LHCN-M2 (cell line): Measurements from ENCODE around the gene CYP26A1. TPM values are rescaled to one million over a fixed set of nuclear protein-coding genes. Genes with fewer than 3 reads are reported as not detected.
A peak's percentile ranks its signal among the peaks of the same experiment; 100 is the strongest.
"Not testable (repeated sequence)": the region's sequence is repeated elsewhere in the genome, so short reads cannot be mapped to it uniquely, and the experiment has no call there.

ENCODE experiments used
- DNase-seq: peaks from one replicate; pipeline ENCODE4 v3.0.0-alpha.2; 2012; ENCODE audit warnings: low read depth
- total RNA-seq: library from RNA; depleted of rRNA; stranded (reverse); fragments of >200 nt; gene quantifications from 2 replicates; pipeline ENCODE4 v1.2.3, GENCODE V29; 2014

The CYP26A1 gene
- total RNA-seq, 1 experiment from 2014 or later: 0.11 TPM

DNA sequence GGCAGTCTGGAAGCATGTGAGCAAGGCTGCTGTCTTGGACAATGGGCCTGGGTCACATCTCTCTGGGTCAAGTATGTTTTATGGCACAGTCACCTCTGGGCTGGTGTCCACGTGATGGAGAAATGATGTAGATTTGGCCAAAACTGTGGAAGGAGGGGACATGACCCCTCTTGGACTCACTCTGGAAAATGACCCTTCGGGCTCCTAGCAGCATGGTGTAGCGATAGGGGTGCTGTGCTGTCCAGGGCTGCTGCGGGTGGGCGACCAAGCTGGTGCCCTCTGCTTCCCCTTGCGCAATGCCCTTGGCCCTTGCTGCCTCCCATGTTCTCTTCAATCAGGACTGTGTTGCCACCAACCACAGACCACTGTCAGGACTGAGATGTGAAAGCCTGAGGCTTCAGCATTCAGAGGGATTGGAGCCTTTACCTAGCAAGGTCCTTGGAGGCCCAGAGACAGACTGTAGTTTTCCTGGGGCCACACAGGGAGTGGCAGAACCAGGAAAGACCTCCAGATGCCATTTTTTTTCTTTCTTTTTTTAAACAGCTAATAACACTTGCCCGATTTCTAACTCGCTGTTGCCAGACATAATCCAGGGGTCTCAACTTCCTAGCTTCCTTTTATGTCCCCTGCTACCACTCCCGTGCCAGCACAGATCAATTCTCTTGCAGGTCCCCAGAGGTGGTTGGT, 6.1 kb downstream of the CYP26A1 start:
- no peak for DNase-seq

DNA sequence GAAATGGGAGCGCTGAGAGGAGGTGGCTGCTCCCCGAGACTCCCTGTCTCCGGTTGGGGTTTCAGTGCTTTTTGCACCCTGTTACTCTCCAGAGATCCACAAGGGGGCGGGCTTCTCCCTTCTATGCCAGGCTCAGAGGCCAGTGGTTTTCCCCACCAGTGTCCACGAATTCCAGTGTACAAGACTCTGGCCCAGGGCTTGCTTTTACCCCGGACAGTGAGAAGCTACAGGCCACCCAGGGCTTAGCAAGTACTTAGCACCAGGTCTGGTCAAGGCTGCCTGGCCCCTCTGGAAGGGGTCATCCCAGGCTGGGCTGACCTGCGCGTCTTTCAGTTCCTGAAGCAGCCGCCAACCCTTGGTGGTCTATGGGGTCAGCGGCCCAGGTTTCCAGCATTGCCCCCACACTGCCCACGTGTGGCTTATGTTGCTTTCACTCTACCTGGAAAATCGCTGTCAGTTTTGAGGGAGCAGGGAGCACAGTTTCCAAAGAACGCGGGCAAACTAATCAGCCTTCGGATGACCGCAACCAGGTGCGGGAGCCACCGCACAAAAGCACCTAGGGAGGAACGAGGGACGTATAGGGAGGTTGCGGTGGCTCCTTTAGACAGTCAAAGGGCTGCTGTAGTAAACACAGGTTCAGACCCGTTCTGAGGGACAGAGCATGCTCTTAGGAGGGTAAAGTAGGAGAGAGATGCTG, 6.8 kb downstream of the CYP26A1 start:
- DNase-seq: peak; percentile 53

DNA sequence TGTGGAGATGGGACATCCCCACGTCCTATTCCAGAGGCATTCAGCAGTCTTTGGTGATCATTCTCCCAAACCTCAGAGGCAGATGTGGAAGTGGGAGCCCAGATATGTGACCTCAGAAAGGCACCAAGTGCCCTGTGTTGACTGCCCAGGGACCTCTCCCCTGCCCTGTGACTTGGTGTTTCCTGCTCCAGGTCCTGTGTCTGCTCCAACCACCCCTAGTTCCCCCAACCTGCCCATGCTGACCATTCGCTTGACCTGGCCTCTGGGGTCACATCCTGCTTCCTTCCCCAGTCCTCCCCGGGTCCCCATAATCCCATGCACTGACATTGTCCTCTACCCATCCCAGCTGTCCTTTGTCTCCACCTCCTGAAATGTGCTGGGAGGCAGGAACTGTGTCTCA, 7.6 kb downstream of the CYP26A1 start:
- DNase-seq: no peak

DNA sequence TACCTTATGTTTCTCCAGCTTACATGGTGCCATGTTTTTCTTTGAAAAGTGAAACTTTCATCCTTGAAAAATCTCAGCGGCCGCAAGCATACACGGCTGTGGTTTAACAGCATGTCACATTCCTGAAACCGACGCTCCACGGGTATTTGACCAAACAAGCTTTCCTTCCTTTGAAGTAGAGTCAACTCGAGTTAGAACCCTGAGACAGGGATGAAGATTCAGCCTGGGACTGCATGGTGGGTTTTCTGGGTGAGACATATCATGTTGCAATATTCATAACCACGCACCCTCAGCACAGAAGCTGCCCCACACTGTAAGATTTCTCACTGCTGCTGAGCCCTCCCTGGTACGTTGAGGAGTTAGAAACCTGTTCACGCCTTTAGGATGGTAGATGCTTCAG, 8.1 kb downstream of the CYP26A1 start:
- DNase-seq: peak; percentile 32

DNA sequence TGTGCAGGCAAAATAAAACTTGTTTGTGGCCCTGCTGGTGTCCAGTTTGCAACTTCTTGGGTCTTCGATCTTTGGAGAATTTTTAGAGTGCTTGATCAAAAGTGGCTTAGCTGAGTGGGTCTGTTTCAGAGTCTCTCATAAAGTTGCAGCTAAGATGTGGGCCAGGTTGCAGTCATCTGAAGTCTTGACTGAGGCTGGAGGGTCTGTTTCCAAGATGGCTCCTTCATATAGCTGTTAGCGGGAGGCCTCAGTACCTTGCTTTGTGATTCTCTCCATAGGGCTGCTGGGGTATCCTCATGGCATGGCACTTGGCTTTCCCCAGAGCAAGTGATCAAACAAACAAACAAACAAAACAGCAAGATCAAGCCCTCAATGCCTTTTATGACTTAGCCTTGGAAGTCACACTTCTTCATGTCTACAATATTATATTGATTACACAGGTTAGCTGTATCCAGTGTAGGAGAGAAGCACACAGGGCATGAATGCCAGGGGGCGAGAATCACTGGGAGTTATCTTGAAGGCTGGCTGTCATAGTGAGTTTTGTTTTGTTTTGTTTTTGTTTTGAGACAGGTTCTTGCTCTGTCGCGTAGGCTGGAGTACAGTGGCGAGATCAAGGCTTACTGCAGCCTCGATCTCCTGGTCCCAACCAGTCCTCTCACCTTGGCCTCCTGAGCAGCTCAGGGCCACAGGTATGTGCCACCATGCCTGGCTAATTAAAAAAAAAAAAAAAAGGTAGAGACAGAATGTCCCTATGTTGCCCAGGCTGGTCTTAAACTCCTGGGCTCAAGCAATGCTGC, 10.2 kb downstream of the CYP26A1 start:
- no peak for DNase-seq

DNA sequence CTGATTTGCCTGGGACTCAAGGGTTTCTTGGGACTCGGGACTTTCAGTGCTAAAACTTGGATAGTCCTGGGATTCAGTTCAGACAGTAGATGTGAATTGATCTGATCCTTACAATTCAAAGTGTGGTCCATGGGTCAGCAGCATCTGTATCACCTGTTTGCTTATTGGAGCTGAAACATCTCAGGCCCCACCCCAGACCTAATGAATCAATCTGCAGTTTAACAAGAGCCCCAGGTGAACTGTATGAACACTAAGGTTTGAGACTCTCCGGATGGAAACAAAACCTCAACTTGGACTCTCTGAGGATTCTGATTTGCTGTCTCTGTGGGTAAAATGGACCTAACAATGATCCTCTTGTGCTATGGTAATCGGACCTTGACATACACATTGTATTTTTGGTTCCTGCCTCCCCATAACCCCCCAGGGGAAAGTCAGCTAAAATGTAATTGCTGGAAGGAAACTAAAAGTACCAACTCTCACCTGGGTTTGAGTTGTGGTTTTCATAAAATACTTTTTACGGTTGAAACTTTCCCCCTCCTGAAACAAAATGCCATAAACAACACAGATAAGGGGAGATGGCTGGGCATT, 11.7 kb downstream of the CYP26A1 start:
- no peak for DNase-seq

DNA sequence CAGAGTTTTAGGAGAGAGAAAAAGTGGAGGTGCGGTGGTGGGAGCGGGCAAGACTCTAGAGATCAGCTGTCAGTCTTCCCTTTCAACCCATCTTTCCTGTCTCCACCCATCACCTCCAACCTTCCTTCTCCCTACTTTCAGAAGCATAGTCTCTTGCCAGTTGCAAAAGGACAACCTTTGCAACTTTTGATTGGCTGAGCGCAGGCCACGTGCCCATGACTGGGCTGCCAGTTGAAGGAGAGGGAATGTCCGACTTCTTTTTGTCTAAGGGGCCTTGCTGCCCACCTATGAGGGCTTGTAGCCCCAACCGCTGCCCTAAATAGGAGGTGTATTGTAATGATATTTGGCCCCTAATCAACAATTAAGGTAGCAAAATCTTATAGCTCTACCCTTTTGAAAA, 12.6 kb downstream of the CYP26A1 start:
- no peak for DNase-seq

DNA sequence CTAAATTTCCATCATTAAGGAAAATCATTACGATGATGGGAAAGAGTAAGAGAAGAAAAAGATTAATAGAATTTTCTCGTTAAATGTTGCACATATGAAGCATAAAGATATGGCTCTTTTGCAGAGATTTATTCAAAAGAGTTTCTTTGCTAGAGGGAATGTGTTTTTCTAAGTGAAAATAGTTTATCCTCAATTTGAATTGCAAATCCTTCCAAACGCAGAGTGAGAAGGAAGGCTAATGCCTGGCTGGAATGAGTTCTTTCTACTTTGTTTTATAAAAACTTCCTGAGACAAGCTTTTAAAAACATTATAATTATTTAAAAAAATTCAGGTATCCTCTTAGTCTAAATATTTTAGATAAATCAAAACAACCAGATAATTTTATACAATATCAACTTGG, 14.2 kb downstream of the CYP26A1 start:
- no peak for DNase-seq

DNA sequence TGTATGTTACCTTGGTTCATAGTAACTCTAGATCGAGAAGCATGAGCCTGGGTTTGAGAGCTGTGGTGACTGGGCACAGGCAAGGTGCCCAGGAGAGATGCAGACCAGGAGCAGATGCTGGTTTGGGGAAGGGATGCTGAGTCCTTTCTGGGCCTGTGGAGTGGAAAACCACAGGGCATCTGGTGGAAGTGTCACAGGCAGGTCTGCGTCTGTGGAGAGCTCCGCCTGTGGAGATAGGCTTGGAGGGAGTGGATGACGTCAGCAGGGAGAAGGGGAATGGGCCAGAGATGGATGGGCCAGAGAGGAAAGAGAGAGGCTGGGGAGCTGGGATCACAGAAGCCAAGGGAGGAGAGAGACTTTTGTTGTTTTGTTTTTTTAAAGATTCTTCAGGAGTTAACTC, 14.8 kb downstream of the CYP26A1 start:
- DNase-seq: no peak

DNA sequence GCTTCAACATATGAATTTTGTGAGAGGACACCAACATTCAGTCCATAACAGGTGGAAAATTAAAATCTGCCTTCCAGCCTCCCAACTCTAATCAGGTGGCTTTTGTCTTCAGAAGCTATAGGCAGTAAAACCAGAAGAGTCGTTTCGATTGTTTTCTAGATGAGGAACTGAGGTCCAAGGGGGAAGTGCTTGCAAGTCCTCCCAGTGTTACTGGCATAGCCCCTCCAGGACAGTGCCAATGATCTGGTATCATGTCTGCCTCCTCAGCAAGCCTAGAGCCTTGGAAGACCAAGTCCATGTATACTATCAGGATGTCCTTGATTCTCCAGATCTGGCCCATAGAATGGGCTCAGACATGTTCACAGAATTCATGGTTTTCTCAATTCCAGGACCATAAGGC, 16.9 kb downstream of the CYP26A1 start:
- DNase-seq: no peak

DNA sequence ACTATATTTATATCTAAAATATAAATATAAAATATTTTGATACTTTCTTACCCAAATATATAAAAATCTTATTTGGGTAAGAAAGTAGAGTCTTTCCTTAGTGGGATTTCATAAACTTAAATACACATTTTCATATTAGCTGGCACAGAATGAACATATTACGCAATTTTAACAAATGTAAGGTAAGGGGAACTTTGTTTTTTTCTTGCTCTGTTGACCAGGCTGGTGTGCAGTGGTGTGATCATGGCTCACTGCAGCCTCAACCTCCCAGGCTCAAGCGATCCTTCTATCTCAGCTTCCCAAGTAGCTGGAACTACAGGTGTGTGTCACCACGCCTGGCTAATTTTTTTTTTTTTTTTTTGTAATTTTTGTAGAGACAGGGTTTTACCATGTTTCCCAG, 18.3 kb downstream of the CYP26A1 start:
- DNase-seq: no peak

DNA sequence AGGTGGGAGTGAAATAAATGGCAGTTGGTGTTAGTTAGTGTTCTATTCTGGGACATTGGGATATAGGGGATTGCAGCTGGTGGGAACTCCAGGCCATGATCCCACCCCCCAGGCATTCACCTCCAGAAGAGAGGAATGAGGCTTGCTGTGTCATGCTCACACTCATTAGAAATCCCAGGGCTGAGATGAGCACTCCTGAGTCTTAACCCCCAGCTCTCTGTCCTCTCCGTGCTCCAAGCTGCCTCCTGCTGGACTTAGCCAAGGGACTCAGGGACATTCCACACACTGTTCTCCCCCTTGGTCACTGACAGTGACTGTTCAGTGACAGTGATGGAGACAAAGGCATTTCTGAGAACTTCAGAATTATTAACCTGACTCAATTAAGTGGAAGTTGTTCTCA, 21.5 kb downstream of the CYP26A1 start:
- DNase-seq: no peak

DNA sequence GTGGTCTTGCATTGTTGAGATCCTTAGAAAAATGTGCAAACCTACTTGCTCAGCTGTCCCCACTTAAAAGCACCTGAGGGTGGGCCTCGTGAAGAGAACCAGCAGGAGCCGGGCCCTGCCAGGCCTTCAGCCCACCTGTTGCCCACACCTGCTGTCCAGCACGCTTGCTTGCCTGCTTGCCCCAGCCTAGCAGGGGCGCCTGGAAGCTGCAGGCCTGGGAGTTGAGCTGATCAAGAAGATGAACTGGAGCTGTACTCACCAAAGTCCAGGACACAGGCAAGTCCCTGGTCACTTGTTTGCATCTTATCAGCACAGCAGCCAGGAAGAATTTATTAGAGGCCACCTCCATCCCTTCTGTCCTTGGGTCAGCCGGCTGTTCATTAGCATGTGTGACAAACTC, 23.2 kb downstream of the CYP26A1 start:
- no peak for DNase-seq

DNA sequence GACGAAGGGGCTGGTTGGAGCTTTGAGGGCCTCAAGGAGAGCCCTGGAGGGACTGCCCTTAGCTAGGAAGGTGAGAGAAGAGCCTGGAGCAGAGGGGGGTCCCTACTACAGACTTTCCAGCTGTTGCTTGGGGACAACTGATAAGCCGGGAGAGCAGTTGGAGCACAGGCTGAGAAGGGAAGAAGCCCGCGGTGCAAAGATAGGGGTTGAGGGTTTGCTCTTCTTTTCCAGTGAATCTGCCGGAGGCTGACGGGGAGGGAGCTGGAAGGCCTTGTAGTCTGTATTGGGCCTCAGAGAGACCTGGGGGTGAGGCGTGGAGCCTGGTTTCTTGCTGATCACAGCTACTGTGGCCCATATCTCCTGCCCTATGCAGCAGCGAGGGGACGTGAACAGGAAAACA, 23.7 kb downstream of the CYP26A1 start:
- no peak for DNase-seq

DNA sequence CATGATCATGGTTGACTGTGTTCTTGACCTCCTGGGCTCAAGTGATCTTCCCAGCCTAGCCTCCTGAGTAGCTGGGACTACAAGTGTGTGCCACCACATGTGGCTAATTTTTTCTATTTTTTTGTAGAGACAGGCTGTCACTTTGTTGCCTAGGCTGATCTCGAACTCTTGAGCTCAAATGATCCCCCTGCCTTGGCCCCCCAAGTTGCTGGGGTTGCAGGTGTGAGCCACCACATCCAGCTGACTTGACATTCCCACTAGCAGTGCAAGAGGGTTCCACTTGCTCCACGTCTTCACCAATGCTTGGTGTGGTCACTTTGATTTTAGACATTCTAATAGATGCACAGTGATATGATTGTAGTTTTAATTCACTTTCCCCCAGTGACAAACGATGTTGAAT, 25.1 kb downstream of the CYP26A1 start:
- DNase-seq: no peak

DNA sequence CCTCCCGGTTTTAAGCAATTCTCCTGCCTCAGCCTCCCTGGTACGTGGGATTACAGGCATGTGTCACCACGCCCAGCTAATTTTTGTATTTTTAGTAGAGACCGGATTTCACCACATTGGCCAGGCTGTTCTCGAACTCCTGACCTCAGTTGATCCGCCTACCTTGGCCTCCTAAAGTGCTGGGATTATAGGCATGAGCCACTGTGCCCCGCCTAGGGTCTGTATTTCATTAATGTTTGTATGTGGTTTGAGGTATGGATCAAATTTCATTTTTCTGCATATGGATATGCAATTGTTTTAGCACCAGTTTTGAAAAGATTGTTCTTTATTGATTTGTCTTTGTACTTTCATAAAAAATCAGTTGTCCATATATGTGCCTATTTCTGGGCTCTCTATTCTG, 26.0 kb downstream of the CYP26A1 start:
- DNase-seq: no peak

DNA sequence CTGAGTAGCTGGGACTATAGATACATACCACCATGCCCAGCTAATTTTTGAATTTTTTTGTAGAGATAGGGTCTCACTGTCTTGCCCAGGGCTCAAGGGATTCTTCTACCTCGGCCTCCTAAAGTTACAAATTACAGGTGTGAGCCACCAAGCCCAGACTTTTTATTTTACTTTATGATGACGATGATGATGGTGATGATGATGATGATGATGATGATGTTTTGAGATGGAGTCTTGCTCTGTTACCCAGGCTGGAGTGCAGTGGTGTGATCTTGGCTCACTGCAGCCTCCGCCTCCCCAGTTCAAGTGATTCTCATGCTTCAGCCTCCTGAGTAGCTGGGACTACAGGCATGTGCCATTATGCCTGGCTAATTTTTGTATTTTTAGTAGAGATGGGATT, 27.5 kb downstream of the CYP26A1 start:
- DNase-seq: not testable (repeated sequence)

DNA sequence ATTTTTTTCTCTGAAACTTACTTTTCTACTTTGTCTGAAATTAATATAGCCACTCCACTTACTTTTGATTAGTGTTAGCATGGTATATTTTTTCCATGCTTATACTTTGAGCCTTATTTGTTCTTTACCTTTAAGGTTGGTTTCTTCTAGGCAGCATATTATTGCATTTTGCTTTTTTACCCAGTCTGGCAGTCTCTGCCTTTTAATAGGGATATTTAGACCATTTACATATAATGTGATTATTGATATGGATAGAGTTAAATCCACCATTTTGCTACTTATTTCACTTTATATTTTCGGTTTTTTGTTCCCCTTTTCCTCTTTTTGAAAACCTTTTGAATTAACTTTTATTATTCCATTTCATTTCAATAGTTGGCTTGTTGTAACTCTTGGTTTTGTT, 30.3 kb downstream of the CYP26A1 start:
- DNase-seq: no peak

DNA sequence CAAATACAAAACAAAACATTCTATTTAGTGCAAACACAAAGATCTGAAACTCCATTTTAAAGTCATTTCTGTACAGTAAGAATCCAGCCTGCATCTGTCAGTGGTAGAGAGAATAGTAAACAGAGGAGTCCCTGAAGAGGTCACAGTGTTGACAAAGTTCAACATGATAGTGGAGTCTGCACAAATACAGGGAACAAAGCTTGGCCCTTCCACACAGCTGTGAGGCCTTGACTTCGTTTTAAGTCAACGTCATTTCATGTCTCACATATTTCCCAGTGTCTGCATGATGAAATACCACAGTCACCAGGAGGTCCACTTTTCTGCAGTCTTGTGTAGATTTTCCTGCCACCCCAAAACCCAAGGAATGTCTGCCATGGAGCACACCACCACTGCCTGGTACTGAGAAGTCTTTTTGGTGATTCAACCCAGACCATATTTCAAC, 33.0 kb downstream of the CYP26A1 start:
- DNase-seq: peak; percentile 3

DNA sequence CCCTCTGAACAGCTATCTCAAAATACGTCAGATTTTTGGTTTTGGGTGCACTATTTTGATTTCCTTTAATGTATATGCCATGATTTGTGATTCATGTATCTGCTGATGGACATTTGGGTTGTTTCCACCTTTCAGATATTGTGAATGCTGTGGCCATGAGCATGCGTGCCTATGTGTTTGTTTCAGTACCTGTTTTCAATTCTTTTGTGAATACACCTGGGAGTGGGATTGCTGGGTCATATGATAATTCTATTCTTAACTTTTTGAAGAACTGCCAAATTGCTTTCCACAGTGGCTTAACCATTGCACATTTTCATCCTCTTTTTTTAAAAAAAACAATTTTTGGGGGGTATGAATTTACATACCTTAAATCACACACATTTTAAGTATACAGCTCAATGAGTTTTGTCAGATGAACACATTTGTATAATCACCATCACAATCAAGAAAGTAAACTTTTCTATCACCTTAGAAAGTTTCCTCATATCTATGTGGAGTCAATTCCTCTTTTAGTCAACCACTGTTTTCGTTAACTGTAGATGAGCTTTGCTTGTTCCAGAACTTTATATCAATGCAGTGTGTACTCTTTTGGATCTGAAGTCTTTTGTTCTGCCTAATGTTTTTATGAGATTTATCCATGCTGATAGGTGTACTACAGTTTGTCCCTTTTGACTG, 36.9 kb downstream of the CYP26A1 start:
- no peak for DNase-seq

DNA sequence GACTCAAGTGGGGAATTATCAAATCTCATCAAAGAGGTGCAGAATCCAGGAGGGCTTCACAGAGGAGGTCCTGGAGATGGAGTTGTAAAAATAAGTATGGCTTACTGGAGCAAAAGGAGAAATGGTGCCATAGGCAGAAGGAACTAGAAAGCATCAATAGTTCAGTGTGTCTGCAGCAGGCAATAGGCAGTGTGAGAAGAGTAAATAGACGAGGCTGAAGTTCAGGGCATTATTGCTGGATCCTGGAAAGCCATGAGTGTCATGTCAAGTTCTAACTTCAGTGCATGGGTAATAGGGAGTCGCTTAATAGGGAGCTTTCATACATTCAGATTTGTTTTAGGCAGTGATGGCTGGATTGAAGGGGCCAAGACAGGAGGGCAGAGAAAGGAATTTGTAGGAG, 39.3 kb downstream of the CYP26A1 start:
- no peak for DNase-seq
